SKM-1 (cell line): ENCODE measurements around the gene KCNJ6.
A peak's percentile ranks its signal among the peaks of the same experiment; 100 is the strongest.
"Not testable (repeated sequence)": the region's sequence is repeated elsewhere in the genome, so short reads cannot be mapped to it uniquely, and the experiment has no call there.

ENCODE experiments used
- DNase-seq: peaks from one replicate; lab custom pipeline; 2025; ENCODE audit not compliant: unreplicated experiment; lab: John Stamatoyannopoulos, UW

Gene KCNJ6

DNA sequence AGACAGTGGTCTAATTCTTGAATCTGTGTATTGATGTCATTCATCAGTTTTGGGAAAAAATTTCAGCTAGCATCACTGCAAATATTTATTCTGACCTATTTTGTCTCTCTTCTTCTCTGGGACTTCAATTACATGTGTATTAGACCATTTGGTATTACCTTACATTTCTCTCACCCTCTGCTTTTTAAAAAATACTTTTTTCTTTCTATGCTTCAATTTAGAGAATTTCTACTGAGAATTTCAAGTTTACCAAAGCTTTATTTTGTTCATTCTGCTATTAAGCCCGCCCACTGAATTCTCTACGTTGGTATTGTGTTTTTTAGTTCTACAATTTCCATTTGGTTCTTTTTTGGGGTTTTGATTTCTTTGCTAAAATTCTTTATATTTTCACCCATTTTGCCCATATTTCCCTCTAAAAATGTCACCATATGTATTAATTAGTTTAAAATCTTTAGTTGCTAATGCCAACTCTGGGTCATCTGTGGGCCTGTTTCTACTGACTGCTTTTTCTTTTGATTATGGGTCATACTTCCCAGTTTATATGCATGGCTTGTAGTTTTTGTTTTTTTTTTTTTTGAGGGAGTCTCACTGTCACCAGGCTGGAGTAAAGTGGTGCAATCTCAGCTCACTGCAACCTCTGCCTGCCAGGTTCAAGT is 337.7 kb downstream of the KCNJ6 start:
- no peak for DNase-seq

DNA sequence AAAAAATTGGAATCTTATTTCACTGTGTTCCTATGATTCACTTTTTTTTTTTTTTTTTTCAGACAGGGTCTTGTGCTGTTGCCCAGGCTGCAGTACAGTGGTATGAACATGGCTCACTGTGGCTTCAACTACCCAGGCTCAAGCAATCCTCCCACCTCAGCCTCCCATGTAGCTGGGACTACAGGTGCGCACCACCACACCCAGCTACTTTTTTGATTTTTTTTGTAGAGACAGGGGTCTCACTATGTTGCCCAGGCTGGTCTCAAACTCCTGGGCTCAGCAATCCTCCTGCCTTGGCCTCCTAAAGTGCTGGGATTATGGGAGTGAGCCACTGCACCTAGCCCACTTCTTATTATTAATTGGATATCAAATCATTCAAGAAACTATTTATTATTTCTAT is 339.3 kb downstream of the KCNJ6 start:
- not testable (repeated sequence) for DNase-seq

DNA sequence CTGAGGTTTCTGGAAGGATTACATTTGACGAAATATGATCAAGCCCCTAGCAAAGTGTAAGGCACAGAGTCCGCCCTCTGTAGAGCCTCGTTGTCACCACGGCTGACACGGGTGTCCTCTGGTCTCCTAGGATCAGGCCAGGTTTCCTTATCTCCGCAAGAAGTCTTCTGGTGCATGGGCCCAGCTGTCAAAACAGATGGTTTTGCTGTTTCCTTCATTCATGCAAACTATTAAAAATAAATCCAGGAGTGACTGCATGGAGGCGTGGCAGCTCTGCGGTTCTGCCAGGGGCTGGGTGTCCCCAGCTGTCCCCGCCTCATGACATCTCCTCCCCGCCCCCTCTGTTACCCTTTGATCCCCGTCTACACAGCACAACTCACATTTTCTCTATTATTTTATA is 340.7 kb downstream of the KCNJ6 start:
- no peak for DNase-seq

DNA sequence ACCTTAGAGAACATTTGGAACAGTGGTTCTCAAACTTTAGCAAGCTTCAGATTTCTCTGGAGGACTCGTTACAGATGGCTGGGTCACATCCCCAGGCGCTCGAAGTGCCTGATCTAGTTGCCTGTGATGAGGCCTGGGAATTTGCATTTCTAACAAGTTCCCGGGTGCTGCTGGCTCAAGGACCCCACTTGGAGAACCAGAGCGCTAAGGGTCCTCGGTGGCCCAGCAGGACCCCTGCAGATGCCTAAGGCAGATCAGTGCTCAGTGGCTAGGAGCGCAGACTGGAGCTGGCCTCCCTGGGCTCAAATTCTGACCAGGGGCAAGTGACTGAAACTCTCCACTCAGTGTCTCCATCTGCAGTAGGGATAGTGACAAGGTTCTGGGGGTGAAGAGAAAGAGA is 341.5 kb downstream of the KCNJ6 start:
- no peak for DNase-seq

DNA sequence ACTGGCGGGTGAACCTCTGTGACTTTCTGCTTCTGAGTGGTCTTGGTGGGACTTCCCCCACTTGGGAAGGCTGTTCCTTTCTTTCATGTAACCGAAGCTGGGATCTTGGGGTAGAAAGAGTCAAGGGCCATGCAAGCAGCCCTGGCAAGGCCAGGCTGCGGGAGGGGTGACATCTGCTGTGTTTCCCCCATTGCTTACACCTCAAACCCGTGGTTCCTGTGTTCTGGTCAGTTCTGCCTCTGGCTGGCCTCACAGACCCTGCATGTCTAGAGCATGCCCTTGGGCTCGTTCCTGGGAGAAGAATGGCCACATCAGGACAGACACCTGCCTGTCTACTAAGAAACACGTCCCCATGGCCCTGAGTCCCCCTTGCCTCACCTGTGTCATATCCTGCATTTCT is 341.9 kb downstream of the KCNJ6 start:
- DNase-seq, result no peak

DNA sequence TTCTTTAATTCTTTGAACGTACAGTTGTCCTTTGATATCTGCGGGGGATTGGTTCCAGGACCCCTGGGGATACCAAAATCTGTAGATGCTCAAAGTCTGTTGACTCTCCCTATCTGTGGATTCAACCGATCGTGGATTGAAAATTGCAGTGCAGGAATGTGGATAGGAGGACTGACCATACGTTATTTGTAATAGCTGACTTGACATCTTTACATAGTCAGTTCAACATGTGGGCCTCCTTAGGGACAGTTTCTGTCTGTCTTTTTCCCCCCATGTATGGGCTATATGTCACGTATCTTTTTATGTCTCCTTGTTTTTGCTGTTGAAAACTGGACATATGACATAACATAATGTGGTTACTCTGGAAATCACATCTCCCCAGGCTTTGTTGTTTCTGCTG is 344.8 kb downstream of the KCNJ6 start:
- DNase-seq, result no peak

DNA sequence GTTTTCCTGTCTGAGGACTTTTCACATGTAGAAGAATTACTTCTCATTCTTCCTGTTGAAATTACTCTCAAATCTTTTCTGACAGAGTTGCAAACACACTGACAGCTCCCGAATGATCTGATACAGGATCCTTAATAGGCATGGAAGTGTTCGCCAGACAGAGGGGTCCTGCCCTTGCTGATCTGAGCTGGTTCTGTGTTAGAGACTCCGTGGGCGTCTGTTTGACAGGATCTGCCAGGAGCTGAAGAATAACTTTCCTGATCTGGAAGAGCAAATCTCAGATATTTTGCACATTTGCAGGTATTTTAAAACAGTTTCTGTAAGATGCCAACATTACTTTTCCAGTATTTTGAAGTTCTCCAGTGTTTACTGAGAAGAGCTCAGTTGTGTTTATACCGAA is 347.3 kb downstream of the KCNJ6 start:
- no peak for DNase-seq

DNA sequence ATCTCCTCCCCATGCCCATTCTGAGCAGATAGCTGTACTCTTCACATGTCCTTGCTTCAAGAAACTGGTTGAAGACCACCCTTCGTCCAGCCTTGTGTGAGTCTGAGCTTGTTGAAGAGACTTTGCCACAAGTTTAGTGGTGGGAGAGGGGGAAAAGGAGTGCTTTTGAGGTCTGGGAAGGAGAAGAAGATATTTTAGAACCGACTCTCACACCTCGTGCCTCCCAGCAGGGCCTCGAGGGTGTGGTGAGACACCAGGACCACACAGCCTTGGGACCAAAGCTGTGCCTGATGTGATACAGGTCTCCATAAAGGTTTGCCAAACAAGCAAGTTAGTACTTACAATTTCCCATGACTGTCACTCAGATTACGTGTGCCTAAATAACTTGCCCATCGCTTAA is 347.8 kb downstream of the KCNJ6 start:
- no peak for DNase-seq

DNA sequence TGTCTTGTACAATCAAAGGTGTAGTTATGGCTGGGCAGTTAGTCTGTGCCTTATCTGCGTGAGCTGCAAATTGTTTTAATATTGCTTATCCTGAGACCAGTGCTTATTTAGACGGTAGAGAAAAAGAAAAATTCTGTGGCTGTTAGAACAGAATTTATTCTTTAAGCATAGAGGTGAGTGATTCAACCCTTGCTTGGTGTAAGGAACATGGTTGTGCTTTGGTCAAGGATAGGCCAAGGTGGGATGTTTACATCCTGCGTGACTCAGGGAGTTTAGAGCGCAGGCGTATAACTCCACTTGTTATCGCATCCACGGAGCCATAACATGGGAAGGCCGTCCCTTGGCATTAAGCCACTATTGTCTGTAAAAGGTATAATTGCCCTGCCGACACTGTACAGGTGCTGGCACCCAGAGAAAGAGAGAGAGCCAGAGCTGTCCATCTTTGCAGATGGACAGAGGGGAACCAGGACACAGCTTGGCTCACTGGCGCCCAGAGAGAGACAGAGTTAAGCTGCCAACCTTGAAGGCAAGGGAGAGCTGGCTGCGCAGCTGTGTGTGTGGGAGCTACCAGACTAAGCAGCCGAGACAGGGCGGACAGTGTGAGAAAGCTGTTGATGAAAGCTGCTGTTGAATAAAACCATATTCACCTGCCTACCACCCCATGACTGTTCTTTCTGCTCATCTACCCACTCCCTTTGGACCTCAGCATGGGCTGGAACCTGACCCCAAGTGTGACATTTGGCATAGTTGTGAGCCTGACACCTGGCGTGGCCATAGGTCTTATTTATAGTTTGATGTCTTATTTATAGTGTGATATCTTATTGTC is 349.3 kb downstream of the KCNJ6 start:
- DNase-seq, result no peak

DNA sequence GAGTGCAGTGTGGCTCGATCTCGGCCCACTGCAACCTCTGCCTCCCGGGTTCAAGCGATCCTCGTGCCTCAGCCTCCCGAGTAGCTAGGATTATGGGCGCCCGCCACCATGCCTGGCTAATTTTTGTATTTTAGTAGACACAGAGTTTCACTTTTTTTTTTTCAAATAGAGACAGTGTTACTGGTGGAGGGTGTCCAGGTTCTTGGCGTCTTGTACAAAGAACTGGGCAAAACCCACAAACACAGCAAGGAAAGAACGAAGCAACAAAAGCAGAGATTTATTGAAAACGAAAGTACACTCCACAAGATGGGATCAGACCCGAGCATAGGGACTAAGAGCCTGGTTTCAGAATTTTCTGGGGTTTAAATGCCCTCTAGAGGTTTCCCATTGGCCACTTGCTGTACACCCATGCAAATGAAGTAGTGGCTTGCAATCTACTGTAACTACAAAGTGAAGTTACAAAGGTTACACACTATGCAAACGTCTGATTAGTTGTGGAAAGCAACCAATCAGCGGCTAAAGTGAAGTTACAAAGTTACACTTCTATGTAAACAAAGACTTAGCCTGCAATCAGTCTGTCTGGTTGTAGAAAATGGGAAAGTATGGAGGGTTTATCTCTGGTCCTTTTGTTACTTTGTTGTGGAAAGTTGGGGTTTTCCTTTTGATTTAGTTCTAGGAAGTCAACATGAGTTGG is 350.6 kb downstream of the KCNJ6 start:
- DNase-seq, result no peak

DNA sequence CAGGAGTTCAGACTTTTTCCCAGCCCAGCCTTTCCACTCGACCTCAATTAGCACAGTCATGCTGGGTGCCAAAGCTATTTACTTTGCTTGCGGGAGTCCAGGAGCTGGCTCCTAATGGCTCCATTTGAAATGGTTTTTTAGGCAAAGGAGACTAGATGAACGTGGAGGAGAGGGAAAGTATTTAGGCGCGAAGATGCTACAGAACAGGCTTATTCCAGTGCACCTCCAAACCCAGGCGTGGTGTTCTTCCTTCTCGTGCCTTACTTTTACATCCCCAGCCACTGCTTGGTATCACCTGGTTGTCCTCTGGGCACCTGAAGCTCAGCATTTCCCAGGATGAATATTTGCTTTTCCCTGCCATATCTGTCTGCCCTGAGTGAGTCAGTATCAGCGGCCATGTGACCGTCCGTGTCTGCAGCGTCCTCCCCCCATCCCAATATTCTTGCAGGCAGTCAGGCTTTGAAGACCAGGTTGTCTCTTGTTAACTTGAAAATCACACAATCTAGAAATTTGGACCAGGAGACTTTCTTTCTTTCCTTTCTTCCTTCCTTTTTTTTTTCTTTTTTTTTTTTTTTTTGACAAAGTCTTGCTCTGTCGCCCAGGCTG is 351.2 kb downstream of the KCNJ6 start:
- DNase-seq, result no peak

DNA sequence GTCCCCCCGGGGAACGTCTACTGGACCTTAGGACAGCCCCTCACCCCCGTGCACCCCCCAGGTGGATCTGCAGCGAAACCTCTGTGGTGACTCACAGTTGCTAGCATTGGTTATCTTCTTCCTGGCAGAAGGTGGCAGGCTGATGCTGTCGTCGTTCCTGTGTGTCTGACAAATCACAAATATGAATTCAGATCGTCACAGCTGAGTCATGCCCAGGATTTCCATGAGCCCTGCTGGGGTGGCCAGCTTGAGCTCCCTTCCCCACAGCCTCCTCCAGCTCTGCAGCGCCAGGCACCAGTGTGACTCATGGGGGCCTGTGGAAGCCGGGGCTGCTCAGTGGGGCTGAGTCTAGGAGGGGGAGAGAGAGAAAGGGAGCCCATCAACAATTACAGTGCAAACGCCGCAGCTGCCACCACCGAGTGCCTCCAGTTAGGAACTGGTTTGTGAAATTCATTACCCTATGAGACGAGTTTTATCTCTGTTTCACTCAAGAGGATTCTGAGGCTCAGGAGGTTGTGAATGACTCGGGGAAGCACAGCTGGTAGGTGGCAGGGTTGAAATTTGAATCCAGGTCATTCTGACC is 351.8 kb downstream of the KCNJ6 start:
- DNase-seq, result no peak

DNA sequence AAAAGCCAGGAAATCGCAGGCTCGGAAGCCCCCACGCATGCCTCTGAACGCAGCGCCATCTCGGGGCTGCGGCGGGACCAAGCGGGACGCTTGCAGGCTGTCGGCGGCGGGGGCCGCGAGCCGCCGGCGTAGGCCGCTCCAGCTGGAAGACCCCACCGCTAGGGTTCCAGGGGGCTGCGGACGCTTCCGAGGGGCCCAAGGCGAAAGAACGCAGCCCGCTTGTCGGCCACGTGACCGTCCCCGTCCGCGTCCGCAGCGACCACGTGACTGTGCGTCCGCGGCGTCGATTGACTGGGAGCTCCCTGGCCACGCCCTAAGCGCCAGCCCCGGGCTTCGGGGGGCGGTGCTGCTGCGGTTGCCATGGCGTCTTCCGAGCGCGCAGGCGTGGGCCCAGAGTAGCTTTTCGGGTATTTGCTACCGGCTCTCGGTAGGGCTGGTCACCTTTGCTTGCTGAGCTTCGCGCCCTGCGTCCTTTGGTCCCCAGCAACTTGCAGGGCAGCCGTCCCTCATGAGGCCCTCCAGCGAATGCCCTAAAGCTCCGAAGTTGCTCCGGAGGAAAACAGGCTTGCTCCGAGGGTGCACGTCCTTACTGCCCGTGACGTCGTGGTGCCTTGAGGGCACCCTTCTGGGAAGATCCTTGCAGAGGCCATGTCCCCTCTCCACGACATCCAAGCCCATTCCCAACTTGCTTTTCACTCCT is 352.5 kb downstream of the KCNJ6 start:
- peak; percentile 72 for DNase-seq

DNA sequence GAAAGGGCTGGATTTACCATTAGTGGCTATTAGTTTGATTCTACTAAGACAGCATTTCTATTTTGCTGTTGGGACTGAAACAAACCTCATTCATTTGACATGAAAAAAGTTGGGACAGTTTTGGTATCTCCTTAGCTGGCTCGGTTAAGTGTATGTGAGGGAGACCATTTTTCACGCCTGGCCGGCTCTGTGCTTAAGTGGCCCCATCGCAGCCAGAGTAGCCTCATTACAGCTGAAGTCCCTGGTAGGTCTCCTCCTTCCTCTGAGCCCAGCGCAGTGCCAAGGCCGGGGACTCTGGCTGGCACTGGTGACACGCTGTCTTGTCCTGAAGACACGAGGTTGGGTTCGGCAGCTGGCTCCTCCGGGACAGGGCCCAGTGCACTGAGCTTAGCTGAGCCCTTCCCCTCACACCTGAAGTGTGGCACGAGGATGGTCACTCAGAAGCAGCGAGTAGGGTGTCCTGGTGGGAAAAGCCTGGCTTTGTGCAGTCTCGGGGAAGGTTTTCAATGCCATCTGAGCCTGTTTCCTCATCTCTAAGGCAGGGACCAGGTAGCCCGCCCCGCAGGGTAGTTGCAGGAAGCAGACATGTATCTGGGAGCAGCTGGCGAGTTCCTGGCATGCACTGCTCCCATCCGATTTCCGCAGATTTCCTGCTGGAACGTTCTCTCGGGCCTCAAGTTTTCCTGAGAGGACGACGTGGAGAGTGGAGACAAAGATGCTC is 353.2 kb downstream of the KCNJ6 start:
- DNase-seq, result no peak

DNA sequence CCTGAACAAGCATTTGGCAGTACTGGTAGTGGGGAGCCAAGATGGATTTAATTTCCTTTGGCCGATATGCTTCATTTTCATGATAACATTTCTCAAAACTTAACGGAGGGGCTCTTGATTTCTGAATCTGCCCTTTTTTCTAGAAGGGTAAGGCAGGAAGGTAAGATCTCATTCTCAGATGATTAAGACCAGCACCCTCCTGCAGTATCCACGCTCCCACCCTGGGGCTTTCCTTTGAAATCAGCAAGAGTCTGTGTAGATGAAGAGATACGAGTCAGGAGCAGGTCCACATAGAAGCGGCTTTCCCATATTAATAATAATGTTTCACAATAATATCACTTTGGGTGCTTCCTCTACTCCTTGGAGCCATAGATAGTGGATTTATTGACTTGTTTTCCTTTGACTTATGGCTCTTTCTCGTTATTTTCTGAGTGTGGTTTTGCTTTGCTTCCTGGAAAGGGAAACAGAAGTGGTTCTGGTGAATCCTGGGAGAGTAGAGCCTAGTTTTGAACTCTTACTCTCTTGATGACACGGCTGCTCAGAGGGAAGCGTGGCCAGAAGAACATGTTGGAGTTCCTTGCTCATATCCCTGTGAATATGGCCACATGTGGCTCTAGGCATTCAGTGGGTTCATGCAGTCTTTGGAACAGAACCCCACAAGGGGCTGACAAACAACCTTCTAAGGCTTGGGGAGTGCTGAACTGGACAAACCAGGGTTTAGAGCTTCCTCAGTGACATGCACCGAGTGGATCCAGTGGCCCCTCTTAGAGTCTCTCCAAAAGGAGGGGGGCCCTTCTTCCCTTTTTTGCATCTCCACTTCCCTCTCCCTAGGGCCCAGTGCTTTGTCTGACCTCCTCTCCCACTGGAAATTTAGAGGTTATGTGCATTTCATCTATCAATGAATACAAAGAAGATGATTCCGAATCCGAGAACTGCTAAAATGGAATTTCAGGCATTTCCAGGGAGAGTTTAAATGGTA is 354.0 kb downstream of the KCNJ6 start:
- DNase-seq, result no peak

DNA sequence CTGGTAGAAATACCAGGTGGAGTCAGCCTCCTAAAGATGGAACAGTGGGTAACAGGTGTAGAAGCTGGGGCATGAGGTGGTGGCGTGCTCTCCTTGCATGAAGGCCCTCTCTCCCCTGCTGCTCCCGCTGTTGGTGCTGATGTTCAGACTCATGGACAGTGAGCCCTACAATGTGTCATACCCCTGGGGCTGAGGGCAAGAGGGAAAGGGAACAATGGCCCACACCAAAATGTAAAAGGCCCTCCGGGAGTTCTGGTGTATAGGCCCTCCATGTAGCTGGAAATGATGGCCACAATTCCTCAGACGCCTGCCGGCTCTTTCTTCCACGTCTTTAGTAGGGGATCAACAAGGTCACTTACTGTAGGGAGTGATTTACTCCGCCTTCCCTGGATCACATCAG is 354.8 kb downstream of the KCNJ6 start:
- DNase-seq, result no peak

DNA sequence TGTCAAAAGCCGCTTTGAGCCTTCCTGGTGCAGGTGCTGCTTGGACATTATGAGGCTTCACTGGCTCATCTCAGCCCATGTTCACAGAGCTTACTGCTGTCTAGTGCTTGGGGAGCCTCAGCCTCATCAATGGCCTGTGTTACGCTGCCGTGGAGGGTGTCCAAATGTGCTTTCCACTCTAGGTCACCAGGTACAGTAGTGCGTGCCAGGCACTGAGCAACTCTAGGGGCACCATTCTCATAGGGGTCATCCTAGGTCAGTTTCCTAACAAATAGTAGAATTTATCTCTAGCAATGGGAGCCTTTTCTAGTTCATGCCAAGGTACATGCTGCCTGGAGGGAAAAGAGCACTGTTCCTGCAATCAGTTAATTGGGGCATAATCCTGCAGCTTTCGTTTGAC is 355.9 kb downstream of the KCNJ6 start:
- DNase-seq, result no peak

DNA sequence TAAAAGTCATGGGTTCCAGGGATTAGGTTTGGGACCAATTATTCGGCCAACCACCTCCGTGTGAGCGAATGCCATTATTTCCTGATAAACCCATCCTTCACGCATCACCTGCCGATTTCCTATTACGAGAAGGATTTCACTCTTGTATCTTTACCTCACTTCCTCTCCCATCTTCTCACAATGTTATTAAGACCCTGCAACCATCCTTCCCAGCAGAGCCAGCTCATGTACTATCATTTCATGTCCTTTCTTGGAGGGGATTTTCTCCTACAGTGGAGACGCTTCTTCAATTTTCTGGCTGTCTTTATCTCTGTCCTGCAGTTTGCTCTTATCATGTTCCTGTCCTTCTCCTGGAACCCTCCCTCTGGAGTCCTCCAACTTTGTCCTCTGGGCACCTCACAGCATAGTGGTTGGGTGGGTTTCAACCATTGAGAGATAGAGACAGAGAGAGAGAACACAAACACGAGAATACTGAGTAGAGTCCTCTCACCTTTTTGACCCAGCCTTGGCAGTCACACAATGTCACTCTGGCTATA is 357.5 kb downstream of the KCNJ6 start:
- no peak for DNase-seq
